ENCODE measurements around the gene GRM4.

Gene GRM4

GRCh38 chr6:33995309-33996119, 150.4 kb downstream of the GRM4 start:
- DNase-seq (ENCODE audit: low spot score) = no peak

- no peak for DNase-seq (ENCODE audit: low spot score)
These were observed 151.2 kb downstream of the GRM4 start for GRCh38 chr6:33994472-33995308.

GRCh38 chr6:33993653-33994471, 152.0 kb downstream of the GRM4 start:
- no peak for DNase-seq (ENCODE audit: low spot score)

- no peak for DNase-seq (ENCODE audit: low spot score)
These were observed 152.8 kb downstream of the GRM4 start for GRCh38 chr6:33993091-33993490.

GRCh38 chr6:33992191-33992590, 153.7 kb downstream of the GRM4 start:
- no peak for DNase-seq (ENCODE audit: low spot score)

- DNase-seq (ENCODE audit: low spot score) = no peak
These were observed 154.3 kb downstream of the GRM4 start for GRCh38 chr6:33991610-33992009.

GRCh38 chr6:33990061-33990541, 155.8 kb downstream of the GRM4 start:
- DNase-seq (ENCODE audit: low spot score) = no peak

- DNase-seq (ENCODE audit: low spot score) = no peak
These were observed 156.7 kb downstream of the GRM4 start for GRCh38 chr6:33989016-33989854.

- no peak for DNase-seq (ENCODE audit: low spot score)
These were observed 157.5 kb downstream of the GRM4 start for GRCh38 chr6:33988121-33989015.

GRCh38 chr6:33987531-33988021, 158.3 kb downstream of the GRM4 start:
- no peak for DNase-seq (ENCODE audit: low spot score)

GRCh38 chr6:33985947-33986346, 159.9 kb downstream of the GRM4 start:
- no peak for DNase-seq (ENCODE audit: low spot score)

GRCh38 chr6:33985313-33985751, 160.6 kb downstream of the GRM4 start:
- no peak for DNase-seq (ENCODE audit: low spot score)

- DNase-seq (ENCODE audit: low spot score) = no peak
These were observed 161.2 kb downstream of the GRM4 start for GRCh38 chr6:33984466-33985312.

- DNase-seq (ENCODE audit: low spot score) = no peak
These were observed 162.0 kb downstream of the GRM4 start for GRCh38 chr6:33983721-33984465.

GRCh38 chr6:33983109-33983716, 162.7 kb downstream of the GRM4 start:
- no peak for DNase-seq (ENCODE audit: low spot score)

- no peak for DNase-seq (ENCODE audit: low spot score)
These were observed 164.0 kb downstream of the GRM4 start for GRCh38 chr6:33981861-33982260.

GRCh38 chr6:33981421-33981820, 164.5 kb downstream of the GRM4 start:
- DNase-seq (ENCODE audit: low spot score) = no peak
